HG02610 (cell line): ENCODE data around the gene IQGAP3.
A peak's percentile ranks its signal among the peaks of the same experiment; 100 is the strongest.

Source experiments
- ATAC-seq: cut with Tn5 transposase; IDR thresholded peaks from one replicate; pipeline ENCODE4 v1.9.1; 2021; ENCODE audit warnings: mild to moderate bottlenecking, moderate library complexity; ENCODE audit not compliant: unreplicated experiment

The IQGAP3 gene

GRCh38 chr1:156499194-156499841, 73.0 kb downstream of the IQGAP3 start:
- ATAC-seq, result no peak

- ATAC-seq, result no peak
Observed at GRCh38 chr1:156498432-156499193, 73.8 kb downstream of the IQGAP3 start.

- no peak for ATAC-seq
Observed at GRCh38 chr1:156497743-156498431, 74.5 kb downstream of the IQGAP3 start.

DNA sequence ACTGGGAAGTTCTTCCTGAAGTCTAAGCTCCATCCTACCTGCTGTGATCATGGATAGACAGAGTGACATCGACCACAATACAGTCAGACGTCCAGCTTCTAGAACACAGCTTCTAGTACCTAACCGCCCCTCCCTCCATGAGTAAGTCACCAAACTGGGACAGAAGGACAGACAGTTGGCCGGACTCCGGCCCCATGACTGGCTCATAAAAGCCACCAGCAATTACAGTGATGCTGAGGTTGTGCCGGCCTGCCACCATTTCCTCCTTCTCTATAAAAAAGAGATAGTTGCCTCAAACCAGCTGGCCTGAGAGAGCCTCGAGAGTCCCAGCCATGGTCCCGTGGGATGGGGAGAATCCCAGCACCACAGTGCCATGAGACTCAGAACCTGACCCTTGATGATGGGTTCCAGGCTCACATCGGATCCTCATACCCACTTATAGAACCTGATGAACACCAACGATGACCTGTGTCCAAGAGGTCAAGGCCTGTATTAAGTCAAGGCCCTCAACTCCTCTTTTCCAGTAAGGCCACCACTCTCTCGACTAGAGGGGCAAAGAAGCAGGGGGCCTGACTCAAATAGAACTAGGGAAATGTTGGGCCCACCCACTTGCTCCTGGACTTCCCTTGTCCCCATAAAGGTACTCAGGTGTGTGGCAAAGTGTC, 75.2 kb downstream of the IQGAP3 start:
- no peak for ATAC-seq

GRCh38 chr1:156496211-156496761, 76.1 kb downstream of the IQGAP3 start:
- ATAC-seq, result no peak

DNA sequence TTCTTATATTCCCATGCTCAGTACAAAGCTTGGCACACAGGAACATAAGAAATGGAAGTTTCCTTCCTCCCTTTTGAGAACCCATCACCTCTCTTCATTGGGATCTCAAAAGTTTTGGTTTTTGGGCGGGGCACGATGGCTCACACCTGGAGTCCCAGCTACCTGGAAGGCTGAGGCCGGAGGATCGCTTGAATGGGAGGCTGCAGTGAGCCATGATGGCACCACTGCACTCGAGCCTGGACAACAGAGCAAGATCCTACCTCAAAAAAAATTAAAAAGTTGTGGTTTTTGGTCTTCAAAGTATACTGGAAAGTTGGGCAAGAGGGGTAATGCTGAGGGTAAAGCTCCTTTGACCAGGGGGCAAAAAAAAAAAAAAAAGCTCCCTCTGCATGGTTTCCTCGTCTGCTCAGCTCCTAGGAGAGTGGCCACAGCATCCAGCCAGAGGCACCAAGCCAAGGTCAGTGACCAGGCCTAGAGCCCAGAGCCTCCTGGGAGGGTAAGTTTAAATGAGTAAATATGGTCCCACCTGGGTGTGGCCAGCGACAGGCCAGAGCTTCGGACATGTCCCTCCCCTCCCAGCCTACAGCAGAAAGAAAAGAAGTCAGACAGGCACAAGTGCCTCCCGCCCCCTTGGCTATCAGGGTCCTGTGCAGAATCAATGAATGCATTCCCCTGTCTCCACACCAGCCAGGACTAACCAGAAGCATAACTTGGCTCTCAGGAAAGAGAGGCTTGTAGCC, 76.8 kb downstream of the IQGAP3 start:
- no peak for ATAC-seq

- no peak for ATAC-seq
Observed at GRCh38 chr1:156494309-156494895, 78.0 kb downstream of the IQGAP3 start.

DNA sequence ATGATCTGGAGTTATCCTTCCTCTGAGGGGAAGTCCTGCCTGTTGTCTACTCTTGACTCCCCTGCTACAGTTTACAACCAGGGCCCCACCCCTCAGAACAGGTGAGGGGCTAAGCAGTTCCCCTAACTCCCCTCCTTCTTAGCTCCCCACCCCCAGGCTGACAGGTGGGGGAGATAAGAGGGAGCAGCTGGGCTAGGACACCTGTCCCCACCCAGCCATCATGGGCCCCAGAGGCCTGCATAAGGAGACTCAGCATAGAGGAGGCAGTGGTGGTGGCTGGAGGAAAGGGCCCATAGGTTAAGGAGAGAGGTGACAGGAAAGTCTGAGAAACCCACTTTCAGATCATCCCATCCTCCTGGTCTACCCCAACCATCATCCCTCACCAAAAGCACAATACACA, 78.6 kb downstream of the IQGAP3 start:
- no peak for ATAC-seq

DNA sequence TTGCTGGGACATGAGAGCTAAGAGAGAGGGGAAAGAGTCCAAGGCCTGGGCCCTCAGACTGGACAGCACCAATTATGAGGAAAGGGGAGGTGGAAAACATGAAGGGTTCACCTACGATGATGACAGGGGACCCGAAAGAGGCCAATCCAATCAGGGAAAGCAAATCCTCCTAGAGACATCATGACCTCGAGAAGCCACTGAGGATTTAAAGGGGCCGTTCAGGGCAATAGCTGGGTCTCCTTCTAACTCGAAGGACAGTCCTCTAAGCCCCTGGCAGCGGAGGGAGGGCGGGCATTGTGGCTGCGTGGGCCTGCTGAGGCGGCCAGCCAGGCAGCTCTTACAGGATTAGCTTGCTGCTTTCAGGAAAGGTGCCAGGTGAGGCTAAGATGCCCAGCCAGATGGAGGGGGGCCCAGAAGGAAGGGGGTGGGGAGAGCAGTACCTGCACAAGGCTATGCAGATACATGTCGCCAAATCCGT, 79.2 kb downstream of the IQGAP3 start:
- no peak for ATAC-seq

- ATAC-seq, result no peak
Observed at GRCh38 chr1:156492591-156493080, 79.7 kb downstream of the IQGAP3 start.

GRCh38 chr1:156492013-156492590, 80.3 kb downstream of the IQGAP3 start:
- no peak for ATAC-seq

DNA sequence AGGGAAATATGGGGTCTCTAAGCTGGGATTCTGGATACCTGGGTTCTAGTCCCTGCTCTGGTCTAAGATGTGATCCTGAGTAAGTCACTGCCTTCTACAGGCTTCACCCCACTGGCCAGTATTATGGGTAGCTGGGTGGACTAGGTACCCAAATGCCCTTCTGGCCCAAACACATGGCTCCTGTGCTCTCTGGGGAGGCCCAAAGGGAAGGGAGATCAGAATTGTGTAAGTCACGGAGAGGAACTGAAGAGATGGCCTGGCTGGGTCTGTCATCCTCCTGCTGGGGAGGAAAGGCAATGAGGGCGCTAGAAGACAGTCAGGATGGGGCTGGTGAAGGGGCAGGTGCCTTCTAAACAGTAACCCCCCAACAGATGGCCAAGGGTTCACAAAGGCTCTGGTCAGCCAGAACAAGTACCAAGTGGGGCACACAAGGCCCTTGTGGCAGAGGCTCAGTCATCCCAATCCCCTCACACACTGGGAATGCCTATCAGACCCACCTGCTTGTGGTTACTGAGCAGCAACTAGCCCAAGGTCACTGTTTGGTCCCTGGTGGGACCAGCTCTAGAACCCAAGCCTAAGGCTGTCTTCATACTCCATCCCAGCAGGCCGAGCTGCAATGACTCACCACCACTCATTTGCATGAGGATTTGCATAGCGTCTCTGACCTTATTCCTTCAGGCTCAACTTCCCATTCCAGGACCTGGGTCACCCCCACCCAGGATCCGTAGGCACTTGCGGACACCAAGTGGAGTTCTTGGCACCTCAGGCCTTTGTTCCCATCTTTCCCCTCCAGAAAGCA, 81.0 kb downstream of the IQGAP3 start:
- no peak for ATAC-seq

- ATAC-seq, result no peak
Observed at GRCh38 chr1:156490401-156491032, 81.8 kb downstream of the IQGAP3 start.

GRCh38 chr1:156489935-156490293, 82.5 kb downstream of the IQGAP3 start:
- ATAC-seq, result no peak

DNA sequence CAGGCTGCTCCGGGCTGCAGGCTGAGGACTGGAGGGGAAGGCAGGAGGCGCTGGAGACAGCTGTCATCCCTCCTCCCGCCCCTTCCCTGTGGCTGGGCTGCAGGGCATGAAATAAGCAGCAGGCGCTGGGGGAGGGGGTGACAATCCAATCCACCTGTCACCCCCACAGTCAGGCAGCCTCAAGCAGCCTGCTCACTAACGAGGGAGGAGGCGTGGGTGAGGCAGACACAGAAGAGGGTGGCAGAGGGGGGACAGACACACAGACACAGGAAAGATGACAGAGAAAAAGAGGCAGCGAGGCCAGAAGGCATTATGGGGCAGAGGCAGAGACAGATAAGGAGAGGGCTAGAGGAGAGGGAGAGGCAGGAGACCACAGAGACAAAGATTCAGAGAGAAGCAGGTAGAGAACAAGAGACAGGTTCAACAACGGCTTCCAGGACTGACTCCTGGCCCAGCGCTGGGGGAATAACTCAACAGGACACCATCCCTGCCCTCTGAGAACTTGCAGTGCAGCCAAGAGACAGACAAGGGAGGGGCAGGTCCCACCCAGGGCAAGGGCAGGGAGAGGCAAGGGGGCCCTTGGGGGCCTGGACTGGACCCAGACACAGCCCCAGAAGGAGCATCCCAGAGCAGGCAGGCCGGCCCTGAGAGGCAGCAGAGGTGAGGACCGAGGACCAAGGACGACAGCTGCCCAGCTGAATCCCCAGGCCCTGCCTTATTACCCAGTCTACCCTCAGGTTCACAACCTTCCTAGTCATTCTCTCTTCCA, 83.0 kb downstream of the IQGAP3 start:
- no peak for ATAC-seq

GRCh38 chr1:156488566-156489165, 83.7 kb downstream of the IQGAP3 start:
- ATAC-seq, result peak; percentile 63

- ATAC-seq, result peak; percentile 59
Observed at GRCh38 chr1:156487862-156488261, 84.5 kb downstream of the IQGAP3 start.
